GM23338 (cell line): Measurements from ENCODE around the gene DDX24. TPM values are rescaled to one million over a fixed set of nuclear protein-coding genes. Genes with fewer than 3 reads are reported as not detected.

ENCODE experiments used
- ATAC-seq: fragments of 200-7000 bp; cut with Tn5 transposase; 3 replicates; pipeline ENCODE4 v1.9.1; 2020
- DNase-seq: peaks from one replicate; pipeline ENCODE4 v3.0.0-alpha.2; 2015; ENCODE audit warnings: low spot score
- H2AFZ ChIP-seq: fragments of 200-600 bp; sonication (generic); 2 replicates; pipeline ENCODE4 v1.8.0; 2016; ENCODE audit warnings: antibody characterized with exemption, mild to moderate bottlenecking, moderate library complexity
- H3F3A ChIP-seq: fragments of 200-600 bp; sonication (generic); replicated peaks from 2 replicates; pipeline ENCODE4 v1.8.0; 2017; ENCODE audit warnings: antibody characterized with exemption, mixed run types, low read depth
- H3K27ac ChIP-seq: fragments of 200-600 bp; sonication (generic); 2 replicates; pipeline ENCODE4 v1.6.1; 2016; ENCODE audit warnings: low read depth
- H3K27me3 ChIP-seq: fragments of 200-600 bp; sonication (generic); 2 replicates; pipeline ENCODE4 v1.8.0; 2016; ENCODE audit warnings: mild to moderate bottlenecking, mixed run types, moderate library complexity; ENCODE audit not compliant: insufficient read depth
- H3K36me3 ChIP-seq: fragments of 200-600 bp; sonication (generic); 2 replicates; pipeline ENCODE4 v1.8.0; 2016; ENCODE audit warnings: mild to moderate bottlenecking; ENCODE audit not compliant: insufficient read depth
- H3K4me1 ChIP-seq: fragments of 200-600 bp; sonication (generic); 2 replicates; pipeline ENCODE4 v1.8.0; 2016; ENCODE audit warnings: mild to moderate bottlenecking, moderate library complexity; ENCODE audit not compliant: insufficient read depth
- H3K4me2 ChIP-seq: fragments of 200-600 bp; sonication (generic); 2 replicates; pipeline ENCODE4 v1.7.1; 2017; ENCODE audit warnings: mixed run types
- H3K4me3 ChIP-seq: fragments of 200-600 bp; sonication (generic); 2 replicates; pipeline ENCODE4 v1.6.1; 2016; ENCODE audit warnings: mixed run types
- H3K79me2 ChIP-seq: fragments of 200-600 bp; sonication (generic); replicated peaks from 2 replicates; pipeline ENCODE4 v1.8.0; 2017; ENCODE audit warnings: mild to moderate bottlenecking; ENCODE audit not compliant: insufficient read depth
- H3K9me2 ChIP-seq: fragments of 200-600 bp; sonication (generic); 2 replicates; pipeline ENCODE4 v1.8.0; 2017; ENCODE audit not compliant: insufficient read depth
- H4K20me1 ChIP-seq: fragments of 200-600 bp; sonication (generic); replicated peaks from 2 replicates; pipeline ENCODE4 v1.8.0; 2017; ENCODE audit warnings: mild to moderate bottlenecking; ENCODE audit not compliant: insufficient read depth
- H3K27ac Mint-ChIP-seq: 2 replicates; pipeline ENCODE4 v1.8.0; 2020; ENCODE audit warnings: inconsistent platforms, mild to moderate bottlenecking, moderate library complexity, mixed read lengths
- H3K27me3 Mint-ChIP-seq: 3 replicates; pipeline ENCODE4 v1.8.0; 2022; ENCODE audit warnings: low read depth, mild to moderate bottlenecking, moderate library complexity, mixed read lengths, inconsistent platforms; ENCODE audit not compliant: insufficient read depth, poor library complexity
- H3K36me3 Mint-ChIP-seq: 3 replicates; pipeline ENCODE4 v1.8.0; 2021; ENCODE audit warnings: low read depth, mild to moderate bottlenecking, inconsistent platforms, moderate library complexity, mixed read lengths
- H3K4me1 Mint-ChIP-seq: 3 replicates; pipeline ENCODE4 v1.8.0; 2020; ENCODE audit warnings: mild to moderate bottlenecking, inconsistent platforms, mixed read lengths
- H3K4me3 Mint-ChIP-seq: 3 replicates; pipeline ENCODE4 v1.8.0; 2021; ENCODE audit warnings: moderate library complexity, mild to moderate bottlenecking, inconsistent platforms, mixed read lengths
- H3K9me3 Mint-ChIP-seq: 3 replicates; pipeline ENCODE4 v1.8.0; 2020; ENCODE audit warnings: moderate library complexity, mild to moderate bottlenecking, inconsistent platforms, mixed read lengths
- CREB1 ChIP-seq: fragments of 250-450 bp; sonication (Bioruptor Pico); IDR thresholded peaks from 2 replicates; pipeline ENCODE4 v1.5.0; 2020; ENCODE audit warnings: low read depth, mild to moderate bottlenecking, moderate library complexity
- EZH2 ChIP-seq: fragments of 200-600 bp; sonication (generic); IDR thresholded peaks from one replicate; pipeline ENCODE4 v1.8.0; 2017; ENCODE audit warnings: antibody characterized with exemption, mild to moderate bottlenecking, low read depth; ENCODE audit not compliant: unreplicated experiment
- JUNB ChIP-seq: IDR thresholded peaks from one replicate; pipeline ENCODE4 v1.6.1; 2016; ENCODE audit warnings: antibody characterized with exemption; ENCODE audit not compliant: unreplicated experiment
- NANOG ChIP-seq: IDR thresholded peaks from 2 replicates; pipeline ENCODE4 v1.6.1; 2016; ENCODE audit warnings: antibody characterized with exemption, borderline replicate concordance
- POLR2AphosphoS5 ChIP-seq: IDR thresholded peaks from 2 replicates; pipeline ENCODE4 v1.6.1; 2016; ENCODE audit warnings: antibody characterized with exemption, low read depth
- STAT1 ChIP-seq: IDR thresholded peaks from one replicate; pipeline ENCODE4 v1.6.1; 2016; ENCODE audit warnings: antibody characterized with exemption; ENCODE audit not compliant: unreplicated experiment
- ZNF331 ChIP-seq: fragments of 250-450 bp; sonication (Bioruptor Pico); IDR thresholded peaks from 2 replicates; pipeline ENCODE4 v1.5.0; 2020; ENCODE audit warnings: low read depth, mild to moderate bottlenecking, moderate library complexity
- polyA plus RNA-seq: library from polyadenylated mRNA; unstranded; fragments of >200 nt; fragmentation: Nextera tagmentation; extraction: Ambion mirVana; gene quantifications from 2 replicates; pipeline ENCODE4 v1.2.1, GENCODE V29; 2016
- total RNA-seq: library from RNA; depleted of rRNA; stranded (reverse); fragments of >200 nt; shearing (Covaris generic); gene quantifications from 2 replicates; pipeline ENCODE4 v1.2.3, GENCODE V29; 2014
- TF ChIP-seq, protein P1 (sequence below): IDR thresholded peaks from one replicate; pipeline ENCODE4 v1.6.1; 2018; ENCODE audit warnings: antibody characterized with exemption; ENCODE audit not compliant: unreplicated experiment
- TF ChIP-seq, protein P2 (sequence below): fragments of 250-450 bp; sonication (Bioruptor Pico); IDR thresholded peaks from 2 replicates; pipeline ENCODE4 v1.5.0; 2020; ENCODE audit warnings: mild to moderate bottlenecking, moderate library complexity
- TF ChIP-seq, protein P3 (sequence below): IDR thresholded peaks from 2 replicates; pipeline ENCODE4 v1.6.1; 2016; ENCODE audit warnings: antibody characterized with exemption
- TF ChIP-seq, protein P4 (sequence below), 2 experiments: fragments of 200-600 bp in 1 of 2; sonication (generic) in 1 of 2; conservative IDR thresholded peaks; 2 replicates each; pipeline versions ENCODE4 v1.5.1 to v1.6.1; 2016 to 2017; ENCODE audit warnings: antibody characterized with exemption in 2 of 2, low read depth in 2 of 2, mild to moderate bottlenecking in 2 of 2, moderate library complexity in 1 of 2

The DDX24 gene
- total and polyA plus RNA-seq, 2 experiments from 2014 or later, result 150 to 265 TPM

DNA sequence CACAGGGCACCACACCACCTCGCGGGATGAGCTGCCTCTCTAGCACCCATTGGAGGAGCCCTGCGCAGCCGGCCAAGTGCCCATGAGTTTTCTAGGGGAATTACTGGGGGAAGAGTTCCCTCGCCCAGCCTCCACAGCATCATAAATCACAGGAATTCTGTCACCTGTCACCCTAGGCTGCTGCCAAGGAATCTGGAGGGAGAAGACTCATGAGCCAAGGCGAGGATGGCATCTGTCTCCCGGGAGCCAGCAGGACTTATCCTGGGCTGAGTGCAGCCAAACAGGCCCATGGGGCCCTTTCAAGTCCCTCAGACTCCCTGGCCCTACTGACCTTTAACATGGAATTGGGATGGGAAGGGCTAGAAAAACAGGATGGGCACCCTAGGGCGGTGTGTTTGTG, 62.7 kb downstream of the DDX24 start:
- no peaks in the 10 kb centered on the region; the same call in 2 of the 3 replicates for H3K9me3 Mint-ChIP-seq
- TF ChIP-seq STAT1 (no peak), NANOG (no peak), JUNB (no peak), POLR2AphosphoS5 (no peak), ZNF331 (no peak), CREB1 (no peak), EZH2 (no peak)
- TF ChIP-seq, protein P1, sequence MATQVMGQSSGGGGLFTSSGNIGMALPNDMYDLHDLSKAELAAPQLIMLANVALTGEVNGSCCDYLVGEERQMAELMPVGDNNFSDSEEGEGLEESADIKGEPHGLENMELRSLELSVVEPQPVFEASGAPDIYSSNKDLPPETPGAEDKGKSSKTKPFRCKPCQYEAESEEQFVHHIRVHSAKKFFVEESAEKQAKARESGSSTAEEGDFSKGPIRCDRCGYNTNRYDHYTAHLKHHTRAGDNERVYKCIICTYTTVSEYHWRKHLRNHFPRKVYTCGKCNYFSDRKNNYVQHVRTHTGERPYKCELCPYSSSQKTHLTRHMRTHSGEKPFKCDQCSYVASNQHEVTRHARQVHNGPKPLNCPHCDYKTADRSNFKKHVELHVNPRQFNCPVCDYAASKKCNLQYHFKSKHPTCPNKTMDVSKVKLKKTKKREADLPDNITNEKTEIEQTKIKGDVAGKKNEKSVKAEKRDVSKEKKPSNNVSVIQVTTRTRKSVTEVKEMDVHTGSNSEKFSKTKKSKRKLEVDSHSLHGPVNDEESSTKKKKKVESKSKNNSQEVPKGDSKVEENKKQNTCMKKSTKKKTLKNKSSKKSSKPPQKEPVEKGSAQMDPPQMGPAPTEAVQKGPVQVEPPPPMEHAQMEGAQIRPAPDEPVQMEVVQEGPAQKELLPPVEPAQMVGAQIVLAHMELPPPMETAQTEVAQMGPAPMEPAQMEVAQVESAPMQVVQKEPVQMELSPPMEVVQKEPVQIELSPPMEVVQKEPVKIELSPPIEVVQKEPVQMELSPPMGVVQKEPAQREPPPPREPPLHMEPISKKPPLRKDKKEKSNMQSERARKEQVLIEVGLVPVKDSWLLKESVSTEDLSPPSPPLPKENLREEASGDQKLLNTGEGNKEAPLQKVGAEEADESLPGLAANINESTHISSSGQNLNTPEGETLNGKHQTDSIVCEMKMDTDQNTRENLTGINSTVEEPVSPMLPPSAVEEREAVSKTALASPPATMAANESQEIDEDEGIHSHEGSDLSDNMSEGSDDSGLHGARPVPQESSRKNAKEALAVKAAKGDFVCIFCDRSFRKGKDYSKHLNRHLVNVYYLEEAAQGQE, result no peak
- TF ChIP-seq, protein P2, sequence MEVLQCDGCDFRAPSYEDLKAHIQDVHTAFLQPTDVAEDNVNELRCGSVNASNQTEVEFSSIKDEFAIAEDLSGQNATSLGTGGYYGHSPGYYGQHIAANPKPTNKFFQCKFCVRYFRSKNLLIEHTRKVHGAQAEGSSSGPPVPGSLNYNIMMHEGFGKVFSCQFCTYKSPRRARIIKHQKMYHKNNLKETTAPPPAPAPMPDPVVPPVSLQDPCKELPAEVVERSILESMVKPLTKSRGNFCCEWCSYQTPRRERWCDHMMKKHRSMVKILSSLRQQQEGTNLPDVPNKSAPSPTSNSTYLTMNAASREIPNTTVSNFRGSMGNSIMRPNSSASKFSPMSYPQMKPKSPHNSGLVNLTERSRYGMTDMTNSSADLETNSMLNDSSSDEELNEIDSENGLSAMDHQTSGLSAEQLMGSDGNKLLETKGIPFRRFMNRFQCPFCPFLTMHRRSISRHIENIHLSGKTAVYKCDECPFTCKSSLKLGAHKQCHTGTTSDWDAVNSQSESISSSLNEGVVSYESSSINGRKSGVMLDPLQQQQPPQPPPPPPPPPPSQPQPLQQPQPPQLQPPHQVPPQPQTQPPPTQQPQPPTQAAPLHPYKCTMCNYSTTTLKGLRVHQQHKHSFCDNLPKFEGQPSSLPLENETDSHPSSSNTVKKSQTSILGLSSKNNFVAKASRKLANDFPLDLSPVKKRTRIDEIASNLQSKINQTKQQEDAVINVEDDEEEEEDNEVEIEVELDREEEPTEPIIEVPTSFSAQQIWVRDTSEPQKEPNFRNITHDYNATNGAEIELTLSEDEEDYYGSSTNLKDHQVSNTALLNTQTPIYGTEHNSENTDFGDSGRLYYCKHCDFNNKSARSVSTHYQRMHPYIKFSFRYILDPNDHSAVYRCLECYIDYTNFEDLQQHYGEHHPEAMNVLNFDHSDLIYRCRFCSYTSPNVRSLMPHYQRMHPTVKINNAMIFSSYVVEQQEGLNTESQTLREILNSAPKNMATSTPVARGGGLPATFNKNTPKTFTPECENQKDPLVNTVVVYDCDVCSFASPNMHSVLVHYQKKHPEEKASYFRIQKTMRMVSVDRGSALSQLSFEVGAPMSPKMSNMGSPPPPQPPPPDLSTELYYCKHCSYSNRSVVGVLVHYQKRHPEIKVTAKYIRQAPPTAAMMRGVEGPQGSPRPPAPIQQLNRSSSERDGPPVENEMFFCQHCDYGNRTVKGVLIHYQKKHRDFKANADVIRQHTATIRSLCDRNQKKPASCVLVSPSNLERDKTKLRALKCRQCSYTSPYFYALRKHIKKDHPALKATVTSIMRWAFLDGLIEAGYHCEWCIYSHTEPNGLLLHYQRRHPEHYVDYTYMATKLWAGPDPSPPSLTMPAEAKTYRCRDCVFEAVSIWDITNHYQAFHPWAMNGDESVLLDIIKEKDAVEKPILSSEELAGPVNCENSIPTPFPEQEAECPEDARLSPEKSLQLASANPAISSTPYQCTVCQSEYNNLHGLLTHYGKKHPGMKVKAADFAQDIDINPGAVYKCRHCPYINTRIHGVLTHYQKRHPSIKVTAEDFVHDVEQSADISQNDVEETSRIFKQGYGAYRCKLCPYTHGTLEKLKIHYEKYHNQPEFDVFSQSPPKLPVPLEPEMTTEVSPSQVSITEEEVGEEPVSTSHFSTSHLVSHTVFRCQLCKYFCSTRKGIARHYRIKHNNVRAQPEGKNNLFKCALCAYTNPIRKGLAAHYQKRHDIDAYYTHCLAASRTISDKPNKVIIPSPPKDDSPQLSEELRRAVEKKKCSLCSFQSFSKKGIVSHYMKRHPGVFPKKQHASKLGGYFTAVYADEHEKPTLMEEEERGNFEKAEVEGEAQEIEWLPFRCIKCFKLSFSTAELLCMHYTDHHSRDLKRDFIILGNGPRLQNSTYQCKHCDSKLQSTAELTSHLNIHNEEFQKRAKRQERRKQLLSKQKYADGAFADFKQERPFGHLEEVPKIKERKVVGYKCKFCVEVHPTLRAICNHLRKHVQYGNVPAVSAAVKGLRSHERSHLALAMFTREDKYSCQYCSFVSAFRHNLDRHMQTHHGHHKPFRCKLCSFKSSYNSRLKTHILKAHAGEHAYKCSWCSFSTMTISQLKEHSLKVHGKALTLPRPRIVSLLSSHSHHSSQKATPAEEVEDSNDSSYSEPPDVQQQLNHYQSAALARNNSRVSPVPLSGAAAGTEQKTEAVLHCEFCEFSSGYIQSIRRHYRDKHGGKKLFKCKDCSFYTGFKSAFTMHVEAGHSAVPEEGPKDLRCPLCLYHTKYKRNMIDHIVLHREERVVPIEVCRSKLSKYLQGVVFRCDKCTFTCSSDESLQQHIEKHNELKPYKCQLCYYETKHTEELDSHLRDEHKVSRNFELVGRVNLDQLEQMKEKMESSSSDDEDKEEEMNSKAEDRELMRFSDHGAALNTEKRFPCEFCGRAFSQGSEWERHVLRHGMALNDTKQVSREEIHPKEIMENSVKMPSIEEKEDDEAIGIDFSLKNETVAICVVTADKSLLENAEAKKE (CRISPR knock-in tag), result no peak
- TF ChIP-seq, protein P3, sequence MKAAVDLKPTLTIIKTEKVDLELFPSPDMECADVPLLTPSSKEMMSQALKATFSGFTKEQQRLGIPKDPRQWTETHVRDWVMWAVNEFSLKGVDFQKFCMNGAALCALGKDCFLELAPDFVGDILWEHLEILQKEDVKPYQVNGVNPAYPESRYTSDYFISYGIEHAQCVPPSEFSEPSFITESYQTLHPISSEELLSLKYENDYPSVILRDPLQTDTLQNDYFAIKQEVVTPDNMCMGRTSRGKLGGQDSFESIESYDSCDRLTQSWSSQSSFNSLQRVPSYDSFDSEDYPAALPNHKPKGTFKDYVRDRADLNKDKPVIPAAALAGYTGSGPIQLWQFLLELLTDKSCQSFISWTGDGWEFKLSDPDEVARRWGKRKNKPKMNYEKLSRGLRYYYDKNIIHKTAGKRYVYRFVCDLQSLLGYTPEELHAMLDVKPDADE, result no peak
- TF ChIP-seq, protein P4, sequence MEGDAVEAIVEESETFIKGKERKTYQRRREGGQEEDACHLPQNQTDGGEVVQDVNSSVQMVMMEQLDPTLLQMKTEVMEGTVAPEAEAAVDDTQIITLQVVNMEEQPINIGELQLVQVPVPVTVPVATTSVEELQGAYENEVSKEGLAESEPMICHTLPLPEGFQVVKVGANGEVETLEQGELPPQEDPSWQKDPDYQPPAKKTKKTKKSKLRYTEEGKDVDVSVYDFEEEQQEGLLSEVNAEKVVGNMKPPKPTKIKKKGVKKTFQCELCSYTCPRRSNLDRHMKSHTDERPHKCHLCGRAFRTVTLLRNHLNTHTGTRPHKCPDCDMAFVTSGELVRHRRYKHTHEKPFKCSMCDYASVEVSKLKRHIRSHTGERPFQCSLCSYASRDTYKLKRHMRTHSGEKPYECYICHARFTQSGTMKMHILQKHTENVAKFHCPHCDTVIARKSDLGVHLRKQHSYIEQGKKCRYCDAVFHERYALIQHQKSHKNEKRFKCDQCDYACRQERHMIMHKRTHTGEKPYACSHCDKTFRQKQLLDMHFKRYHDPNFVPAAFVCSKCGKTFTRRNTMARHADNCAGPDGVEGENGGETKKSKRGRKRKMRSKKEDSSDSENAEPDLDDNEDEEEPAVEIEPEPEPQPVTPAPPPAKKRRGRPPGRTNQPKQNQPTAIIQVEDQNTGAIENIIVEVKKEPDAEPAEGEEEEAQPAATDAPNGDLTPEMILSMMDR (conservative IDR thresholded peaks at IDR 0.05; ENCODE audit: low read depth in 2 of 2), result no peak
- H3K27me3 ChIP-seq, result no peaks in the 10 kb centered on the region
- H3K27ac ChIP-seq, result no peak overlapping the region
- no peak overlapping the region for H3K4me3 ChIP-seq
- H3F3A ChIP-seq, result no peaks in the 10 kb centered on the region
- H2AFZ ChIP-seq, result no peak overlapping the region
- peaks cover 23% of the 10 kb centered on the region for H3K4me1 Mint-ChIP-seq
- no peaks in the 10 kb centered on the region for H3K36me3 ChIP-seq
- H3K36me3 Mint-ChIP-seq, result no peaks in the 10 kb centered on the region
- ATAC-seq (no peak), DNase-seq (no peak)
- H3K27ac Mint-ChIP-seq, result no peak overlapping the region
- no peak overlapping the region for H3K4me3 Mint-ChIP-seq
- H3K4me1 ChIP-seq, result no peaks in the 10 kb centered on the region
- no peaks in the 10 kb centered on the region for H3K79me2 ChIP-seq
- peaks cover 4% of the 10 kb centered on the region for H3K27me3 Mint-ChIP-seq
- no peaks in the 10 kb centered on the region for H4K20me1 ChIP-seq
- H3K9me2 ChIP-seq, result no peaks in the 10 kb centered on the region
- no peak overlapping the region for H3K4me2 ChIP-seq
